ENCODE results near the gene ZIC2. TPM values are rescaled to one million over a fixed set of nuclear protein-coding genes. Genes with fewer than 3 reads are reported as not detected.
A peak's percentile ranks its signal among the peaks of the same experiment; 100 is the strongest.

Gene ZIC2
- total RNA-seq, 1 donor from 2014 or later: 177 TPM

DNA sequence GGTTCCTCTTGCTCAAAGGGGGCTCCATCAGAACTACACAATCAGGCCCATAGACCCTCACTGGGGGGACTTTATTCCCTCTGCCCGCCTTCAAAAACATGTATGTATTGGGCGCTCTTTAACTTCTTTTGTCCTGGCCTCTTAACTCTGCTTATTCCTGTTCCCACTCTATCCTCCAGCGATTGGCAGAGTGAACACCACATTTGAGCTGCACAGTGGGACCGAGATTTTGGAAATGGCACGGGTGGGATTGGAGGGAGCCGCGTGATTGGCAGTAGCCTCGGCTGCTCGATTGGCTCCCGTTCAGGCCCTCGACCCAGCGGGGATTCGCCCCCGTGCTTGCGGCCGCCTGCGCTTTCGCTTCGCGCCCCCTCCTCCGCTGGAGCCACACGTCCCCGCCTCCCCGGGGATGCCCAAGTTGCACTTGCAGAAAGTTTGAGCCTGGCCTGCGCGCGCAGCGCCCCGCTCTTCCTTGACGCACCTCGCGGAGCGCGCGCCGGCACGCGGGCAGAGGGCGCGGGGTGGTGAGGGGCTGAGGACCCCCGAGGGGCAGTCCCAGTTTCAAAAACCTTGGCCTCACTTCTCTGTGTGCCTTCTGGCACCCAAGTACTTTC, 9.9 kb upstream of the ZIC2 start, which contains the start of gene ZIC5:
Gene ZIC5, minus strand, starts transcription at position 192 of the 614 bp plus-strand sequence. Its CDS starts 164 bp downstream, at position 28.
- TF ChIP-seq, protein P1, sequence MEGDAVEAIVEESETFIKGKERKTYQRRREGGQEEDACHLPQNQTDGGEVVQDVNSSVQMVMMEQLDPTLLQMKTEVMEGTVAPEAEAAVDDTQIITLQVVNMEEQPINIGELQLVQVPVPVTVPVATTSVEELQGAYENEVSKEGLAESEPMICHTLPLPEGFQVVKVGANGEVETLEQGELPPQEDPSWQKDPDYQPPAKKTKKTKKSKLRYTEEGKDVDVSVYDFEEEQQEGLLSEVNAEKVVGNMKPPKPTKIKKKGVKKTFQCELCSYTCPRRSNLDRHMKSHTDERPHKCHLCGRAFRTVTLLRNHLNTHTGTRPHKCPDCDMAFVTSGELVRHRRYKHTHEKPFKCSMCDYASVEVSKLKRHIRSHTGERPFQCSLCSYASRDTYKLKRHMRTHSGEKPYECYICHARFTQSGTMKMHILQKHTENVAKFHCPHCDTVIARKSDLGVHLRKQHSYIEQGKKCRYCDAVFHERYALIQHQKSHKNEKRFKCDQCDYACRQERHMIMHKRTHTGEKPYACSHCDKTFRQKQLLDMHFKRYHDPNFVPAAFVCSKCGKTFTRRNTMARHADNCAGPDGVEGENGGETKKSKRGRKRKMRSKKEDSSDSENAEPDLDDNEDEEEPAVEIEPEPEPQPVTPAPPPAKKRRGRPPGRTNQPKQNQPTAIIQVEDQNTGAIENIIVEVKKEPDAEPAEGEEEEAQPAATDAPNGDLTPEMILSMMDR (IDR thresholded peaks at IDR 0.05): no peak
- Mint-ChIP-seq H3K27me3 (ENCODE audit: unreplicated experiment) (peaks cover 5% of the 10 kb centered on the region), H3K4me3 (ENCODE audit: unreplicated experiment) (peak within 1 kb of the TSS; percentile 80), H3K27ac (ENCODE audit: unreplicated experiment) (peak within 1 kb of the TSS; percentile 91), H3K9me3 (ENCODE audit: unreplicated experiment) (no peaks in the 10 kb centered on the region), H3K36me3 (ENCODE audit: unreplicated experiment) (peaks cover 6% of the 10 kb centered on the region), H3K4me1 (ENCODE audit: unreplicated experiment) (peaks cover 19% of the 10 kb centered on the region)
- peak; percentile 95 for DNase-seq (ENCODE audit: extremely low spot score, unreplicated experiment)

DNA sequence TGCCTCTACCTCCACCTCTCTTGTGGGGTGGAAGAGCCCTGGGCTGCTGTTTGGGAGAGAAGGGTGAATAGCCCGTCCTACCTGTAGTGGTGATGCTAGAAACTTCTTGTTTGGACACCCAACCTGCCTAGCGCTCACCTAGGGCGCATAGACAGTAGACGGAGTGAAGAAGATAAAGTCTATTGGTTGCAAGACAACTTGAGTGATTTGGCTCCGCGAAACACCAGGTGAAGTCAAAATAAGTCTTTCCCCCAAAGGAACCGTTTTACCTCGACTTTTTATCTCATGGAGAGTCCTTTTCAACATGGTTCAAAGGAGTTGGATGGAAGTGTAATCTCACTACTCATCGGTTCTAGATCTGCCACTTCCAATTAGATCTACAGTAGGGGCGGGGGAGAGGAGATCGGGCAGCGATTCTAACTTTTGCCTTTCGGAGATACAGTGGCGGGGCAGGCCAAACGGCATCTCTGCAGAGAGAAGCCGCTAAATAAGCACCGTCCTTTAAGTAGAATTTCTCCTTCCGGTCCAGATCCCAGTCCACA, 9.3 kb upstream of the ZIC2 start:
- Mint-ChIP-seq H3K27ac (ENCODE audit: unreplicated experiment) (peak overlapping the region; percentile 91), H3K4me1 (ENCODE audit: unreplicated experiment) (peaks cover 20% of the 10 kb centered on the region), H3K9me3 (ENCODE audit: unreplicated experiment) (no peaks in the 10 kb centered on the region), H3K36me3 (ENCODE audit: unreplicated experiment) (peaks cover 6% of the 10 kb centered on the region), H3K4me3 (ENCODE audit: unreplicated experiment) (peak overlapping the region; percentile 80), H3K27me3 (ENCODE audit: unreplicated experiment) (peaks cover 5% of the 10 kb centered on the region)
- TF ChIP-seq, protein P1 (IDR thresholded peaks at IDR 0.05): no peak
- peak; percentile 15 for DNase-seq (ENCODE audit: extremely low spot score, unreplicated experiment)

DNA sequence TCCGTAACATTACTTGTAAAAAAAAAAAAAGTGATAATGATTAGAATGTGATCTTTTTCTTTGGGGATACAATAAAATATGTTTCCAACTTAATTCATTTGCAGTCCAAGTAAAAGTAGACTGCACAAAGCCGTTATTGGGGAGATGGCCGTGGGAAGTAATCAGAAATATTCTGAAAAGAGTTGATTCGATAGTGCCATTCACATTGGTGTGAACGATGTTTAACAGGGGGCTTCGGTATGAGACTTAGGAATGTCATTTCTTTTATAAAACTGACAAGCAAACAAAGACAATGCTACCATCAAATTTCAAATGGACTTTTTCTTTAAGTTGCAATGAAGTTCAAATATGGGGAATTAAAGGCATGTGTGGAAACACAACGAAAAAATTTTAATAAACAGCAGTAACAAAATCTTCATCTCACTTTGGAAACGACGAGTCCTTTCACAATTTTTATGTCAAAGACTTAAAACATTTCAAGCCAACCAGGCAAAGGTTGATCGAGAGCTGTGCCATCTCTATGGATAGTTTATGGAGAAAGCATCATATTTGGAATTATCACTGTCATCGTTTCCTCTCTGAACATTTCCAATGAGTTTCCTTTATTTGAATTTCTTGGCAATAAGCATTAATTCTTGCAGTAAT, 8.3 kb upstream of the ZIC2 start:
- TF ChIP-seq, protein P1 (IDR thresholded peaks at IDR 0.05): no peak
- no peaks in the 10 kb centered on the region for H3K9me3 Mint-ChIP-seq (ENCODE audit: unreplicated experiment)
- H3K36me3 Mint-ChIP-seq (ENCODE audit: unreplicated experiment): peaks cover 6% of the 10 kb centered on the region
- H3K4me1 Mint-ChIP-seq (ENCODE audit: unreplicated experiment): peaks cover 22% of the 10 kb centered on the region
- no peak for DNase-seq (ENCODE audit: extremely low spot score, unreplicated experiment)
- no peak overlapping the region for H3K27ac Mint-ChIP-seq (ENCODE audit: unreplicated experiment)
- H3K4me3 Mint-ChIP-seq (ENCODE audit: unreplicated experiment): no peak overlapping the region
- H3K27me3 Mint-ChIP-seq (ENCODE audit: unreplicated experiment): peaks cover 5% of the 10 kb centered on the region

DNA sequence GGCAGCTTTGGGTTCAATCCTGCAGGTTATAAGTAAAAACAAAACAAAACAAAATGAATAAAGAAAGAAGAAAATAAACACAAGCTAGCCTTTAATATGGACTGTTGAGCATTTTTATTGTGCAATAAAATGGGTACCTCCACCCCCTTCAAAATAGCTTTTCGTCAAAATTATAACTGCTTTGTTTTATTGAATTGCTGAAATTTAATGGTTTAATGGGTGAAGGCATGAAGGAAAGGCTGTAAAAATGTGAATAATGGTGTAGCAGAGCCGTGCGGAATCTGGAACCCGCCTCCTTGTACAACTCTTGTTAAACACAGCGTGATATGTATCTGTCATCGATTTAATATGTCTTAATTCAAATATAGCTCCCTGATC, 7.8 kb upstream of the ZIC2 start:
- TF ChIP-seq, protein P1 (IDR thresholded peaks at IDR 0.05): no peak
- Mint-ChIP-seq H3K4me3 (ENCODE audit: unreplicated experiment) (no peak overlapping the region), H3K36me3 (ENCODE audit: unreplicated experiment) (peaks cover 6% of the 10 kb centered on the region), H3K27me3 (ENCODE audit: unreplicated experiment) (peaks cover 5% of the 10 kb centered on the region), H3K9me3 (ENCODE audit: unreplicated experiment) (no peaks in the 10 kb centered on the region), H3K4me1 (ENCODE audit: unreplicated experiment) (peaks cover 25% of the 10 kb centered on the region), H3K27ac (ENCODE audit: unreplicated experiment) (no peak overlapping the region)
- DNase-seq (ENCODE audit: extremely low spot score, unreplicated experiment): no peak

DNA sequence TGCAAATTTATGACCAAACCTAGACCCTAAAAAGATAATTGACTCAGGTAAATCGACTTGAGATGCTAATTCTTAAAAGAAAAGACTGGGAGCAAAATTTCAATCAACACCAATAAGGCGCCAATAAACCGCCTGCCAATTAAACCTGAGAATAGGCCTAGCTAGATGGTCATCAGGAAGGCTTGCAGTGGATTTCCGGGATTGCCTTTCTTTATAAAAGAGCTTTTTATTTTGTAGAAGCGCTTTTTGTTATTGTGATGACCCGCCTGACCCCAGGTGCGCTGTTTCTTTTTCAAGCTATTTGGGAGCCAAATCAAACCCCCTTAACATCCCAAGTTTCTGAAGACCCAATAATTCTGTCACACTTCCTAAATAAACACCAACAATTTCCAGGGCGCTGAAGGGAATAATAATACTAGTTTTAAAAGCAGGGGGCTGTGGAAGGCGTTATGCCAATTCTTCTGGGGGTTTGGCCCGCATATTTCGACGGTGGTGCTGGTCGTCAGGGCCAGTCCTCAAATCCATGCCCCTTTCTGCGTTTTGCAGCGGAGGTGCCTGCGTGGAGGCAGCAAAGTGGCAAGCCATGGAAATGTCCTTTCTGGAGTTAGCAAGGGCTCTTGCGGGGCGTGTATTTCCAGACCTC, 7.2 kb upstream of the ZIC2 start:
- Mint-ChIP-seq H3K36me3 (ENCODE audit: unreplicated experiment) (peaks cover 2% of the 10 kb centered on the region), H3K4me3 (ENCODE audit: unreplicated experiment) (no peak overlapping the region), H3K27ac (ENCODE audit: unreplicated experiment) (no peak overlapping the region), H3K4me1 (ENCODE audit: unreplicated experiment) (peaks cover 28% of the 10 kb centered on the region), H3K9me3 (ENCODE audit: unreplicated experiment) (no peaks in the 10 kb centered on the region), H3K27me3 (ENCODE audit: unreplicated experiment) (peaks cover 5% of the 10 kb centered on the region)
- peak; percentile 79 for DNase-seq (ENCODE audit: extremely low spot score, unreplicated experiment)
- TF ChIP-seq, protein P1 (IDR thresholded peaks at IDR 0.05): no peak
